IPS-18a (cell line): ENCODE measurements around the gene AHCYL2.
"Not testable (repeated sequence)": the region's sequence is repeated elsewhere in the genome, so short reads cannot be mapped to it uniquely, and the experiment has no call there.

Source experiments
- H3K27ac ChIP-seq: one replicate; pipeline ENCODE4 v1.5.1; 2013; ENCODE audit warnings: low read length
- H3K27me3 ChIP-seq: one replicate; pipeline ENCODE4 v1.6.1; 2013; ENCODE audit warnings: mild to moderate bottlenecking, low read length; ENCODE audit not compliant: control insufficient read depth, insufficient read depth
- H3K36me3 ChIP-seq: one replicate; pipeline ENCODE4 v1.6.1; 2013; ENCODE audit warnings: low read depth, low read length; ENCODE audit not compliant: control insufficient read depth
- H3K4me1 ChIP-seq: one replicate; pipeline ENCODE4 v1.6.1; 2013; ENCODE audit warnings: low read depth, low read length; ENCODE audit not compliant: control insufficient read depth
- H3K4me3 ChIP-seq: one replicate; pipeline ENCODE4 v1.5.1; 2013; ENCODE audit warnings: low read length
- H3K9ac ChIP-seq: one replicate; pipeline ENCODE4 v1.6.1; 2013; ENCODE audit warnings: mild to moderate bottlenecking, low read length, moderate library complexity
- H3K9me3 ChIP-seq: one replicate; pipeline ENCODE4 v1.6.1; 2013; ENCODE audit warnings: low read depth, low read length; ENCODE audit not compliant: control insufficient read depth

AHCYL2 gene

GRCh38 chr7:129225931-129226572 lies 1.2 kb downstream of the AHCYL2 start:
- peaks cover 10% of the 10 kb centered on the region for H3K27me3 ChIP-seq
- no peak overlapping the region for H3K27ac ChIP-seq
- no peaks in the 10 kb centered on the region for H3K9me3 ChIP-seq
- H3K4me1 ChIP-seq: peaks cover 13% of the 10 kb centered on the region
- H3K36me3 ChIP-seq: no peaks in the 10 kb centered on the region
- peak overlapping the region; percentile 58 for H3K9ac ChIP-seq
- H3K4me3 ChIP-seq: peak overlapping the region; percentile 67

DNA sequence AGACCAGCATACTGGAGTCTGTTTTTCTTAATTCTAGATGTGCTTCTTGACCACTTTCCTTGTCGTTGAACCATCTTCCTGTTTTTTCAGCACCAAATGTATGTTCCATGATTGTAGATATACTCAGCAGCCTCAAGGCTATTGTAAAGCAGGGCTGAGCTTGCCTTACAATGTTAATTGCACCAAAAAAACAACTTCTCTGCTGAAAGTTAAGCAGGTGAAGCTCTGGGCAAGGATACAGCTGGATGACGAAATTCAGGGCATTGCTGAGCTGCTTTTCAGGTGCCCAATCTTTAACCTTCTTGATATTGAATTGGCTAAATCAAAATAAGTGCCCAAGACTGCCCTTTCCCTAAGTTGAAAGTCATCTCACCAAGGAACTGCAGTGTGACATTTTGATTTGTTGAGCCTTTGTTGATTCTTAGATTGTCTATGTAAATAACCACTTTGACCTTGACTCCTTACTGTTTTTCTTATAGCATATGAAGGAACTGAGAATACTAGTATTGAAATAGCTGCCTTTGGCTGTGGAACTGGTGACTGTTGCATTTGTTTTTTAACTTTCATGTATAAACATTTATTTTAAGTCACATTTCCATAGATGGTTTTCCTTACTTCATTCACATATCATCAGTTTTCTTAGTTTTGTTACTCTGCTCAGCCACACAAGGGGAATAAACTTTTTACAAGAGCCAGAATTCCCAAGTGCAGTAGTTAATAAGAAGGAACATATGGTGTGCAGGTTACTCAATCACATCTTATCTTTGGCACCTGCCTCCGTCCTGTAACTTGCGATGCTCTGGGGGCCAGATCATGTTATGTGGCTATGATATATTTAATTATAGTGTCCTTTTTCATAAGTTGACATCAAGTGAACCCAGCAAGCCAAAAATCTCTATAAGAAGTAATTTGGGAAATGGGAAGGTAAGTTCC lies 3.1 kb downstream of the AHCYL2 start:
- Histone ChIP-seq H3K27ac (no peak overlapping the region), H3K4me3 (no peak overlapping the region)

DNA sequence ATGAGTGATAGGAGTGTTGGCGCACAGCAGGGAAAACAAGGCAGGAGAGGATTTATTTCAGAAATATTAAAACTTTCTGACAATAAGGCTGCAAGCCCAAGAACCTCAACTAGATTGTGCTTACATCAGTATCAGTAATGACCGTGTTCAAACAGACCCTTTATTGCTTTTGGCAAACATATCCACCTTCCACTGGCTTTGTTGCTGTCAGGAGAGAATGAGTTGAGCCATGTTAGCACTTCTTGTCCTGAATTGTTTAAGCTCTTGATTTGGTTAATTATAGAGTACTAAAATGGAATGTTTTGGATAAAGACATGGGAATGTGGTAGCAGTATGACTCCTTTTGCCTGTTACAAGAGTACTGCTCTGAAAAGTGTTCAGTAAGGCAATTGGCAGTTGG lies 3.8 kb downstream of the AHCYL2 start:
- Histone ChIP-seq H3K9me3 (no peaks in the 10 kb centered on the region), H3K27me3 (peaks cover 10% of the 10 kb centered on the region), H3K36me3 (no peaks in the 10 kb centered on the region), H3K4me1 (peaks cover 13% of the 10 kb centered on the region), H3K27ac (no peak overlapping the region), H3K4me3 (no peak overlapping the region), H3K9ac (no peak overlapping the region)

More for the DNA sequence above, 3.1 kb downstream of the AHCYL2 start:
- H3K36me3 ChIP-seq: no peaks in the 10 kb centered on the region
- peaks cover 10% of the 10 kb centered on the region for H3K27me3 ChIP-seq
- no peak overlapping the region for H3K9ac ChIP-seq
- no peaks in the 10 kb centered on the region for H3K9me3 ChIP-seq
- peaks cover 13% of the 10 kb centered on the region for H3K4me1 ChIP-seq

- H3K9me3 ChIP-seq: no peaks in the 10 kb centered on the region
- no peak overlapping the region for H3K4me3 ChIP-seq
- peaks cover 2% of the 10 kb centered on the region for H3K27me3 ChIP-seq
- peaks cover 5% of the 10 kb centered on the region for H3K4me1 ChIP-seq
- H3K9ac ChIP-seq: no peak overlapping the region
- H3K27ac ChIP-seq: no peak overlapping the region
- H3K36me3 ChIP-seq: no peaks in the 10 kb centered on the region
Observed at GRCh38 chr7:129231666-129232065, 6.8 kb downstream of the AHCYL2 start.

GRCh38 chr7:129238546-129238945 lies 13.7 kb downstream of the AHCYL2 start:
- Histone ChIP-seq H3K4me1 (peaks cover 4% of the 10 kb centered on the region), H3K4me3 (no peak overlapping the region), H3K9ac (no peak overlapping the region), H3K27me3 (no peaks in the 10 kb centered on the region), H3K9me3 (no peaks in the 10 kb centered on the region), H3K27ac (no peak overlapping the region), H3K36me3 (no peaks in the 10 kb centered on the region)

DNA sequence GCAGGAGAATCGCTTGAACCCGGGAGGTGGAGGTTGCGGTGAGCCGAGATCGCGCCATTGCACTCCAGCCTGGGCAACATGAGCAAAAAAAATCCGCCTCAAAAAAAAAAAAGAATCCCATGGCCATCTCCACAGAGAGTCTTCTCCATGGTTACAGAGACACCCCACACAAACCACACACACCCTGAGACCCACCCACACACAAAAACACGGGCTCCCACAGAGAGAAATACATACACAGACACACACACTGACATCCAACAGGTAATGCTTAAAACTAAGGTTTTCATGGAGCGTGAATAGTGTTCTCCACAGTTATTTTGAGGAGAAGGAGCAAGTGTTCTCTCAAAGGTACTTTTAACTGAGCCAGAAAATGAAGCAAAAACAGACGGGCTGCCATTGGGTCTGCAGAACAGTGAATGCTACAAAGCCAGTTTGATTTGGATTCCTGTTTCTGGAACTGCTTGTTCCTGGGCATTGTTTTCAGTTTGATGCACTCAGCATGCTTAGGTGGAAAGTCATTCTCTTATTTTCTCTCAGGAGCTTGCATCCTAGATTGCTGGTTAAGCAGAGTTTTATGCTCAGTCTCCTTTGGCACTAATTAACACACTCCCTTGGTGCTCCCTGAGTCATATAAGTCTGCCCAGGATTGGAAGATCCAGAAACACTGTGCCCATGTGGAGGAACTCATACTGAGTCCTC lies 15.4 kb downstream of the AHCYL2 start:
- H3K9ac ChIP-seq: no peak overlapping the region
- no peaks in the 10 kb centered on the region for H3K9me3 ChIP-seq
- peaks cover 4% of the 10 kb centered on the region for H3K4me1 ChIP-seq
- no peak overlapping the region for H3K4me3 ChIP-seq
- no peak overlapping the region for H3K27ac ChIP-seq
- H3K27me3 ChIP-seq: no peaks in the 10 kb centered on the region
- no peaks in the 10 kb centered on the region for H3K36me3 ChIP-seq

DNA sequence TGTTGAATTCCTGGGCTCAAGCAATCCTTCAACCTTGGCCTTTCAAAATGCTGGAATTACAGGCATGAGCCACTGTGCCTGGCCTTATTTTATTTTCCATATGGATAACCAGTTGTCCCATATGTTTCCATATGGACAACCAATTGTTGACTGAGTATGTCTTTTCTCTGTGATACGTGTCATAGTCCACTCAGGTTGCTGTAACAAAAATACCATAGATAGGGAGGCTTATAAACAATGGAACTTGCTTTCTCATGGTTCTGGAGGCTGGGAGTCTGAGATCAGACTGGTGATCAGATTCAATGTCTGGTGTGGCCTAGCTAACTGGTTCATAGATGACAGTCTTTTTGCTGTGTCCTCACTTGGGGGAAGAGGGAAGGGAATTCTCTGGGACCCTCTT lies 19.4 kb downstream of the AHCYL2 start:
- peaks cover 4% of the 10 kb centered on the region for H3K4me1 ChIP-seq
- H3K27ac ChIP-seq: no peak overlapping the region
- H3K9me3 ChIP-seq: no peaks in the 10 kb centered on the region
- H3K27me3 ChIP-seq: no peaks in the 10 kb centered on the region
- H3K4me3 ChIP-seq: no peak overlapping the region
- no peaks in the 10 kb centered on the region for H3K36me3 ChIP-seq
- H3K9ac ChIP-seq: no peak overlapping the region

GRCh38 chr7:129245533-129245932 lies 20.7 kb downstream of the AHCYL2 start:
- Histone ChIP-seq H3K27me3 (no peaks in the 10 kb centered on the region), H3K36me3 (no peaks in the 10 kb centered on the region), H3K27ac (no peak overlapping the region), H3K4me1 (peaks cover under 1% of the 10 kb centered on the region), H3K4me3 (no peak overlapping the region), H3K9ac (no peak overlapping the region), H3K9me3 (no peaks in the 10 kb centered on the region)

DNA sequence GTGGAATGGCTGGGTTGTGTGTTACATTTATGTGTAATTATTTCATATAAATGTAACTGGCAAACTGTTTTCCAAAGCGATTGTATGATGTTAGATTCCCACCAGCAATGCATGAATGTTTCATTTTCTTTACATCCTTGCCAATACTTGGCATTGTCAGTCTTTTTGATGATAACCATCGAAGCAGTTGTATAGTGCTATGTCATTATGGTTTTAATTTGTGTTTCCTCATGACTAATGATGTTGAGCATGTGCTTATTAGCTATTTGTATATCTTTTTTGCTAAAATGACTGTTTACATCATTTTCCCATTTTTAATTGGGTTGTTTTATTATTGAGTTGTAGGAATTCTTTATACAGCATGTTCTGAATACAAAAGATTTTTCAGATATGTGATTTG lies 22.3 kb downstream of the AHCYL2 start:
- no peak overlapping the region for H3K9ac ChIP-seq
- H3K9me3 ChIP-seq: no peaks in the 10 kb centered on the region
- H3K36me3 ChIP-seq: no peaks in the 10 kb centered on the region
- no peaks in the 10 kb centered on the region for H3K4me1 ChIP-seq
- H3K27ac ChIP-seq: no peak overlapping the region
- H3K4me3 ChIP-seq: no peak overlapping the region
- no peaks in the 10 kb centered on the region for H3K27me3 ChIP-seq

DNA sequence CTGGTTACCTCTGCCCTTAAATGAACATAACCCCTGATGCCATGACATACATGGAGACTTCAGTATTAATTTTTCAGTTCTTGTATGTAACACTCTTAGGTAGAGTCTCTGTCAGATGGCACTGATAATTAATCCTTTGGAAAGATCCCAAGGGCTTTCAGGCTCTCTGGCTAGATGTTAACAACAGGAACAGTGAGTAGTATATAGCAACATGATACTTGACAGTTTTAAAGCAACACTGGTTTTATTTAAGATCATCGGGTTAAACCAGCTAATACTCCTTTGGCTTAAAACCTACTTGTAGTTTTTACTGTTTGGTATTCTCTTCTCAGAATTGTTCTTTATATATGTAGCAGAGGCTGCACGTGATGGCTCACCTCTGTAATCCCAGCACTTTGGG lies 27.3 kb downstream of the AHCYL2 start:
- H3K27ac ChIP-seq: no peak overlapping the region
- no peaks in the 10 kb centered on the region for H3K36me3 ChIP-seq
- peaks cover 3% of the 10 kb centered on the region for H3K4me1 ChIP-seq
- H3K27me3 ChIP-seq: no peaks in the 10 kb centered on the region
- H3K4me3 ChIP-seq: no peak overlapping the region
- no peaks in the 10 kb centered on the region for H3K9me3 ChIP-seq
- H3K9ac ChIP-seq: no peak overlapping the region

- not testable (repeated sequence) for H3K4me1 ChIP-seq, H3K9ac ChIP-seq, H3K4me3 ChIP-seq, H3K9me3 ChIP-seq, H3K36me3 ChIP-seq, H3K27me3 ChIP-seq, H3K27ac ChIP-seq
Observed at GRCh38 chr7:129252603-129253002, 27.8 kb downstream of the AHCYL2 start.
